Measurements from ENCODE around the gene CHURC1.

DNA sequence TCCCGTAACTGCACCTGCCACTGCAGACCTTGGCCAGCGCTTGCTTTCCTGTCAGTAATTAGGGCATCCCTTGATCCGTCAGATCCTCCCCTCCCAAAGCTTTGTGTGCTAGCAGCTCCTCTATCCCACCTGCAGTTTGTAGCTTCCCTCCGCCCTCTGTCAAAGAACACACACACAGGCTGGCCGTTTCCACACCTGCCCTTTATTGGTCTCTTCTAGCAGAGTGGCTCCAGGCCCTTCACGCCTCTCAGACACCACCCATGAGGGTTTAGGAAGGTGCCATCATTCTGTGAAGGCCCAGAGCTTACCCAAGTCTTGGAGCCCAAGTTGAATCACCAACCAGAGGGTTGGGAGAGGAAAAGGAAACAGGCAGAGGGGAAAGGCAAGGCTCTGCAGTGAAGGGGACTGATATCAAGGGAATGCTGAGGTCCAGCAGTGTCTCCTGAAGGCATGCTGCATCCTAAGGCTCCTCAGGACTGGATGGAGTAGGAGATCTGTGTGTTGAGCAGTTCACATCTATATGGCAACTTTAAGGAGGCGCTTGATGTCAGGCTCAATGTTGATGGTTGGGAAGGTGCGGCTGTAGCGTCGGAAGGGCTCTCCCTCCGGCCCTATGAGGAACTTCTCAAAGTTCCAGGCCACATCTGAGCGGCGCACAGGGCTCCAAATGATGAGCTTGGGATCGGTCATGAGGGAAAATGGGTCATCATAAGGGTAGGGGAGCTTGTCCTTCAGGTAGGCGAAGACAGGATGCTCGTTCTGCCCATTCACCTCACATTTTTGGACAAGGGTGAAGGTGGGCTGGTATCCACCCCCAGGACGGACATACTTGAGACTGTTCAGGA lies 24.9 kb downstream of the CHURC1 start:
- TF ChIP-seq, protein P1, sequence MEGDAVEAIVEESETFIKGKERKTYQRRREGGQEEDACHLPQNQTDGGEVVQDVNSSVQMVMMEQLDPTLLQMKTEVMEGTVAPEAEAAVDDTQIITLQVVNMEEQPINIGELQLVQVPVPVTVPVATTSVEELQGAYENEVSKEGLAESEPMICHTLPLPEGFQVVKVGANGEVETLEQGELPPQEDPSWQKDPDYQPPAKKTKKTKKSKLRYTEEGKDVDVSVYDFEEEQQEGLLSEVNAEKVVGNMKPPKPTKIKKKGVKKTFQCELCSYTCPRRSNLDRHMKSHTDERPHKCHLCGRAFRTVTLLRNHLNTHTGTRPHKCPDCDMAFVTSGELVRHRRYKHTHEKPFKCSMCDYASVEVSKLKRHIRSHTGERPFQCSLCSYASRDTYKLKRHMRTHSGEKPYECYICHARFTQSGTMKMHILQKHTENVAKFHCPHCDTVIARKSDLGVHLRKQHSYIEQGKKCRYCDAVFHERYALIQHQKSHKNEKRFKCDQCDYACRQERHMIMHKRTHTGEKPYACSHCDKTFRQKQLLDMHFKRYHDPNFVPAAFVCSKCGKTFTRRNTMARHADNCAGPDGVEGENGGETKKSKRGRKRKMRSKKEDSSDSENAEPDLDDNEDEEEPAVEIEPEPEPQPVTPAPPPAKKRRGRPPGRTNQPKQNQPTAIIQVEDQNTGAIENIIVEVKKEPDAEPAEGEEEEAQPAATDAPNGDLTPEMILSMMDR (IDR thresholded peaks at IDR 0.05) = no peak
- no peak for TF ChIP-seq POLR2A (IDR thresholded peaks at IDR 0.05)
